Ecto neural progenitor cell (in vitro differentiated cells): ENCODE data around the gene BRSK2.

Experiments
- DNase-seq: peaks from one replicate; pipeline ENCODE4 v3.0.0-alpha.2; 2018; ENCODE audit warnings: low spot score

The BRSK2 gene

GRCh38 chr11:1468473-1469066 lies 78.8 kb downstream of the BRSK2 start:
- DNase-seq = no peak

DNA sequence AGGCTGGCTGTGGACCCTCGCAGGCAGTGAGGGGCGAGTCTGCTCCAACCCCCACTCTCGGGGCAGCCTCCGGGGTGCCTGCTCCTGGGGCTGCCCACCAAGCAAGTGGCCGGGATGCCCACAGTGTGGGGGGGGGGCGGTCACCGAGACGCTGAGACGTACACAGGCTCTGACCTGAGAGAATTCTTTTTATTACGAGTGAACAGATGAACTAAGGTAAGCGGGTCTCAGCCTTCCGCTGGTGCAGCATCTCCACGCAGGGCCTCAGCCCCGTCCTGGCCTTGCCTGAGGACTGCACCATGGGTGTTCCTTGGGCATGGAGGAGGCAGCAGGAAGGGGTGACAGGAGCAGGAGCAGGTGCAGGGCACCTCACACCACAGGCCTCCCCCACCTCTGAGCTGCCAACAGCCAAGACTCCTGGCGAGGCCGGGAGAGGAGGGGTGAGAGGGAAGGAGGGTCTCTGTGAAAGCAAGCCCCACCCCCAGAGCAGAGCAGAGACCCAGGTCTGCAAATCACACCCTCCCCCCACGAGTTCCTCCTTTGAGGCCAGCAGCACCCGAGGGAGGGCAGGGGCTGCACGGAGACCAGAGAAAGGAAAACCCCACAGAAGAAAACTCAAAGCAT lies 79.7 kb downstream of the BRSK2 start:
- no peak for DNase-seq

DNA sequence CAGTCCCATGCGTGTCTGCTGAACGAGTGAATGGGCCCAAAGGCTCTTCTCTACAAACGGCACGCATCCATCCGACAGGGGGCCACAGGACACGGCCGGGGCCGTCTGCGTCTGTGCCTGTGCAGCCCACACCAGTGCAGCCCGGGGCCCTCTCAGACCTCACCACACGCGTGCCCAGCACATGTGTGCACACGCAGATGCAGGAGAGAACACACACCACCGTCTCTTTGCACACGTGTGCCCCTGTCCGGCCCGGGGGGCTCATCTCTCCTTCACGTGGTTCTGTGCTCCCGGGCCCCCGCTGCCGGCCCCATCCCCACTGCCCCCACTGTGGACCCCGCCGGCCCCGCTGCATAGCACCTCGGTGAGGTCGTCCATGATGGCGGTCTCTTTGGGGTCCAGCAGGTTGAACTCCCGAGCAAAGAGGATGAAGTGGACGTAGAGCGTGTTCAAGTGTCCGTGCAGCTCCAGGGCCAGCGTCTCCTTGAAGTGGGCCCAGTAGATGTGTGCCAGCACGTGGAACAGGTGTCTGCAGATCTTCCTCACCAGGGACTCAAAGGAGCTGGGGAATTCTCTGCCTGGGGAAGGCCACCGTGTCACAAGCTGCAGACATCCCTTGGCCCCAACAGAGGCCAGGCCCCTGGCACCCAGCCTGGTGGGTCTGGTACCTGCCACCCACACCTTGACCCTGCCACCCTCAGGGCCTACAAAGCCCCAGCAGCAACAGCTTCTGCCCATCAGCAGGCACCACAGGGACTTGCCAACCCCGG lies 80.4 kb downstream of the BRSK2 start:
- no peak for DNase-seq

- no peak for DNase-seq
Observed at GRCh38 chr11:1470681-1471611, 81.2 kb downstream of the BRSK2 start.

DNA sequence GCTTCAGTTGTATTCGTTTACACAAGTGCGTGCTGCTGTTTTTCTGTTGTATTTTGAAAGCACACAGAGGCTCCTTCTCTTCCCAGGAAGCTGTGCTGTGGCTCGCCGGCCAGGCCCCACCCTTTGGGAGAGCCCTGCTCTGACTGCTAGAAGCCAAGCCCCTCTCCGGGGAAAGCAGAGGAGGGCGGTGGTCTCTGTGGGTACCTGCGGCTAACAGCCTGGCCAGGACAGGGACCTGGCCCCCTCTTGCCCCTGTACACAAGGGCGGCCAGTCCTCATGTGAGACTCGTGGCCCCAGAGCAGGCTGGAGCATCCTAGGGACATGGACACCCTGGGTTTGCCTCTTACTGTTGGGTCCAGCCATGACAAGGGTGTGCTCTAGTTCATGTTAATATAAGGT lies 82.0 kb downstream of the BRSK2 start:
- no peak for DNase-seq

- no peak for DNase-seq
Observed at GRCh38 chr11:1472180-1473005, 82.7 kb downstream of the BRSK2 start.

- no peak for DNase-seq
Observed at GRCh38 chr11:1473011-1473628, 83.4 kb downstream of the BRSK2 start.

DNA sequence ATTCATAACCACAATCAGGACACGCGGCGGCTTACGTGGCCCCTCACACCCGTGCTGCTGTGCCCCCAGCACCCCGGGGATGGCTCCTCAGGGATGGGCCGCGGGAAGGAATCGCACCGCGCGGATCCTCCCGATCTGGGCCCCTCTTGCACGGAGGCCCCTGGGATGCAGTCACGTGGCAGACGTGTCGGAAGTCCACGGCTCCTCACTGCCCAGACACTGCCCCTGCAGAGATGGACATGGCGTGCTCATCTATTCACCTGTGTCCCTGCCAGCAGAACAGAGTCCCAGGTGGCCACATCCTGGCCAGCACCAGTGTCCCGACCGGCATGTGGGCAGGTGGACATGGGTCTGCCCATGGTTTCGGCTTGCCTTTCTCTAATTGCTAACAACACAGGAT lies 84.1 kb downstream of the BRSK2 start:
- DNase-seq = no peak

GRCh38 chr11:1475841-1476240 lies 86.1 kb downstream of the BRSK2 start:
- no peak for DNase-seq

GRCh38 chr11:1476940-1477736 lies 87.4 kb downstream of the BRSK2 start:
- DNase-seq = no peak

DNA sequence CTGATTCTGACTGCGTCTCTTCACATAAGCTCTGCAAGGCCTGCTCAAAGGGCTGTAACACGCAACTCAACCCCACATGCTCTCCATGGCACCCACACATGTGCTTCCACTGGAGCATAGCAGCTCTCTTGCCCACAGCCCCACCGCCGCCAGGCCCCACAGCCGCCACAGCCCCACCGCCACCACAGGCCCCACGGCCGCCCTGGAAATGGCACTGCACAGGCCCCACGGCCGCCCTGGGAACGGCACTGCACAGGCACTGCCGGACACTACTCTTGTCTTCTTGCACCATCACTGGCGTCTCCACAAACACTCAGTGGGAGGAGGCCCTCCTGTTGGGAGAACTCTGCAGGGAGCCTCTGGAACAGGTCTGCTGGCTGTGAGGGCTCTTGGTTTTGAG lies 88.3 kb downstream of the BRSK2 start:
- no peak for DNase-seq

- DNase-seq = no peak
Observed at GRCh38 chr11:1478544-1478943, 88.8 kb downstream of the BRSK2 start.

- no peak for DNase-seq
Observed at GRCh38 chr11:1479006-1479677, 89.4 kb downstream of the BRSK2 start.

DNA sequence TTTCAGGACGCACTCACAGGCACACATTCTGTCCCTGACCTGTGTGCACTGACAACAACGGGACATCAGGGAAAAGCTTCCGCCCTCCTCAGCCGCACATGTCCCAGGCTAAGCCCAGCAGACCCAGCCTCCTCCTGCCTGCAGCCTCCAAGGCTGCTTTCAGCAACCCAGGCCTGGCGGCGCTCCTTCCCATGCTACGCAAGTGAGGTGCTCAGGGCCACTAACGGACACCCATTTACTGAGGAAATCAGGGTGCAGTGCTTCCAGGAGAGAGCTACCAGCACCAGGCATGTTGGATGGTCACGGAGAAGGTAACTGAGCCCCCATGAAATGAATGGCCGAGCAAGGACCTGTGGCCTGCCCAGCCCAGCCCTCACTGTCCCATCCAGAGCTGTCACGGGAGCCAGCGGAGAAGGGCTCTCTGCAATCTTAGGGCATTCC lies 90.0 kb downstream of the BRSK2 start:
- DNase-seq = no peak

DNA sequence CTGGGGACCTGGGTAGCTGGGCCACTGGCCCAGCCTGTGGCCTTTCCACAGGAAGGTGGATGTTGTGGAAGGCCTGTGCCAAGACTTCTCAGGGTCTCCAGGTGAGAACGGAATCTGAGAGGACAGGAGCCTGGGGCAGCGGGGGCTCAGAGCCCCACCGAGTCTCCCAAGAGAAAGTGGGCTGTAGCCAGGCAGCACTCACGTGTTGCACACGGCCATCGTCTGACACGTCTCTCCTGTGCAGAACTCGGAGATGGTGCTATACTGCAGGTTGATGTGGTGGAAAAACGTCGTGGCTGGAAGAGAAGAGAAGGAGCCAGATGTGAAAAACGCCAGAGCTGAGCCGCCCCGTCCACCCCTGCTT lies 90.4 kb downstream of the BRSK2 start:
- DNase-seq = no peak

GRCh38 chr11:1480555-1481482 lies 91.1 kb downstream of the BRSK2 start:
- no peak for DNase-seq

GRCh38 chr11:1481483-1481825 lies 91.7 kb downstream of the BRSK2 start:
- no peak for DNase-seq

- no peak for DNase-seq
Observed at GRCh38 chr11:1481861-1482441, 92.2 kb downstream of the BRSK2 start.
